ENCODE results near the gene PLXNB3.
A peak's percentile ranks its signal among the peaks of the same experiment; 100 is the strongest.

GRCh38 chrX:153723351-153724251 lies 40.4 kb upstream of the PLXNB3 start:
- TF ChIP-seq, protein P1, sequence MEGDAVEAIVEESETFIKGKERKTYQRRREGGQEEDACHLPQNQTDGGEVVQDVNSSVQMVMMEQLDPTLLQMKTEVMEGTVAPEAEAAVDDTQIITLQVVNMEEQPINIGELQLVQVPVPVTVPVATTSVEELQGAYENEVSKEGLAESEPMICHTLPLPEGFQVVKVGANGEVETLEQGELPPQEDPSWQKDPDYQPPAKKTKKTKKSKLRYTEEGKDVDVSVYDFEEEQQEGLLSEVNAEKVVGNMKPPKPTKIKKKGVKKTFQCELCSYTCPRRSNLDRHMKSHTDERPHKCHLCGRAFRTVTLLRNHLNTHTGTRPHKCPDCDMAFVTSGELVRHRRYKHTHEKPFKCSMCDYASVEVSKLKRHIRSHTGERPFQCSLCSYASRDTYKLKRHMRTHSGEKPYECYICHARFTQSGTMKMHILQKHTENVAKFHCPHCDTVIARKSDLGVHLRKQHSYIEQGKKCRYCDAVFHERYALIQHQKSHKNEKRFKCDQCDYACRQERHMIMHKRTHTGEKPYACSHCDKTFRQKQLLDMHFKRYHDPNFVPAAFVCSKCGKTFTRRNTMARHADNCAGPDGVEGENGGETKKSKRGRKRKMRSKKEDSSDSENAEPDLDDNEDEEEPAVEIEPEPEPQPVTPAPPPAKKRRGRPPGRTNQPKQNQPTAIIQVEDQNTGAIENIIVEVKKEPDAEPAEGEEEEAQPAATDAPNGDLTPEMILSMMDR (IDR thresholded peaks at IDR 0.05; ENCODE audit: poor library complexity, severe bottlenecking): peak; percentile 50
- no peak for TF ChIP-seq POLR2AphosphoS5 (IDR thresholded peaks at IDR 0.05)

Measured in neural cell (in vitro differentiated cells).